COR-L47 (cell line): Measurements from ENCODE around the gene RAP1GAP2.

Source experiments
- DNase-seq: peaks from one replicate; lab custom pipeline; 2025; lab: John Stamatoyannopoulos, UW

RAP1GAP2 gene

DNA sequence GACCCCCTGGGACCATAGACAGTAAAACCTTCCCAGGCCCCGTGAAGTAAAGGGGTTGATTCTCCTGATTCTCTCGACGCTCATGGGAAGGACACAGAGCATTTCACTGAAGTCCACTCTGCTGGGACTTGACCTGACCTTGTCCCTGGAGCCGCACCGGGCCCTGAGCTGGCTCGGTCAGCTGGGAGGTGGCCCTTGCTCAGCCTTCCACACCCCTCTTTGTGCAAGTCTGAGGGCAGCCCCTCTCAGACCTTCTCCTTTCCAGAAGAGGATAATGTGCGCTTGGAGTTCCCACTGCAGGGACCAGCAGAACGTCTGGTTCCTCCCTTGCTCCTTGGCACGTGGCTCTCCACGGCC lies 115.5 kb downstream of the RAP1GAP2 start:
- no peak for DNase-seq

DNA sequence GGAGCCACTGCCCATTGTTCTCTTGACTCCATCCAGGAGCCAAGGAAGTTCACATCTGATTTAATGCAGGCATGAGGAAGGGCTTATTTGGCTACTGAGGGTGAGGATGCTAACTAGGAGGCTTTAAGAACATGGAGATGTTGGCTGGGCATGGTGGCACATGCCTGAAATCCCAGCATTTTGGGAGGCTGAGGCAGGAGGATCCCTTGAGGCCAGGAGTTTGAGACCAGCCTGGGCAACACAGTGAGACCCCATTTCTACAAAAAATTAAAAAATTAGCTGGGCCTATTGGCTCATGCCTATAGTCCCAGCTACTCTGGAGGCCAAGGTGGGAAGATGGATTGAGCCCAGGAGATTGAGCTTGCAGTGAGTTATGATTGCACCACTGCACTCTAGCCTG lies 116.5 kb downstream of the RAP1GAP2 start:
- DNase-seq: no peak

DNA sequence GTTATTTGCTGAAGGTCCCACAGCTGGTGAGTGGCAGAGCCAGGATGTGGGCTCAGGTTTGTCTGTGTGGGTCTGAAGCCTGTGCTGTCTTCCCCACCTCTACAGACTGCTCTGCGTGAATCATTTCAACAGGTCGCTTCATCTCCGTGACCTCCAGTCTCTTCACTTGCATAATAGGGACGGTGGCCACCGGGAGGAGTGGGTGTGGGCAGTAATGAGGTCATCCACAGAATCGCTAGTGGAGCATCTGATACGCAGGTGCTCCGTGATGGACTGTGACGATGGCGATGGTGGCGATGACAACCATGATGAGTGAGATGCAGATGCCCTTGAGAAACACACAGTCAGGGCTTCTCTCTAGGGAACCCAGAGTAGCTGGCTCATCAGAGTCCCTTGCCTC lies 120.2 kb downstream of the RAP1GAP2 start:
- DNase-seq: no peak

DNA sequence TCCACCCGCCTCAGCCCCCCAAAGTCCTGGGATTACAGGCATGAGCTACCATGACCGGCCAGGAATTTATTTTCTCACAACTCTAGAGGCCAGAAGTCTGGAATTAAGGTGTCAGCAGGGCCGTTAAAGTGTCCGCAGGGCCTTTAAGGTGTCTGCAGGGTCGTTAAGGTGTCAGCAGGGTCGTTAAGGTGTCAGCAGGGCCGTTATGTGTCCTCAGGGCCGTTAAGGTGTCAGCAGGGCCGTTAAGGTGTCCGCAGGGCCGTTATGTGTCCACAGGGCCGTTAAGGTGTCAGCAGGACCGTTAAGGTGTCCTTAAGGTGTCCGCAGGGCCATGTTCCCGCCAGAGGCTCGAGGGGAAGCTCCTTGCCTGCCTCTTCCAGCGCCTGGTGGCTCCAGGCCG lies 125.2 kb downstream of the RAP1GAP2 start:
- no peak for DNase-seq

DNA sequence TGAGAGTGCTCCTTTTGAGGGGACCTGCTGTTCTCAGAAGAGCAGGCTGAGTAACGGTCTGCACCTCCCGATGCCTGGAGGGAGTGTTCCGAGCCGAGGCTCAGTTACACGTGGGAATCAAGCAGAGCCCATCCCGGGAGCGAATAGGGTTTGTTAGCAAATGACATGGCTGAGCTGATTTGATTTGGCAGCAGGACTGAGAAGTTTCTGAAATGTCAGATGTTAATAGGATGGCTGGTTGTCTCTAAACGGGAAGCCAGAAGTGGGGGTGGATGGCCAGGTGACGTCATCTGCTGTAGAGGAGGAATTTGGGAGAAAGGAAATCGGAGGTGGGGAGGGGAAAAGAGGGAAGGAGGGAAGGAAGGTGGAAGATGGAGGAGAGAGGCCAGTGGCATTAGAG lies 128.0 kb downstream of the RAP1GAP2 start:
- no peak for DNase-seq

DNA sequence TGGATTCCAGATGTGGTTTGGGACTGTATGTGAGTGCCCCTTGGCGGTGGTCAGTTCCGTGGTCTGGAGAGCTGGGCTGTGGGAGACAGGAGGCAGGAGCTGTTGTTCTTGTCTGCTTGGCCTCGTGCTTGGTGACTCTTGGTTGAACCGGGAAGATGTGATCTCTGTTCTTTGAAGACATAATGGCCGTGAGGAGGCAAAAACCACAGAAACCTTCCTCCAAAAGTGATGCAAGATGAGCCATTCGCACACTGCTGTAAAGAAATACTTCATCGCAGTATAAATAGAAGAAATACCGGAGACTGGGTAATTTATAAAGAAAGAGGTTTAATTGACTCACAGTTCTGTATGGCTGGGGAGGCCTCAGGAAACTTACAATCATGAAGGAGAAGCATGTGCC lies 128.8 kb downstream of the RAP1GAP2 start:
- DNase-seq: no peak

DNA sequence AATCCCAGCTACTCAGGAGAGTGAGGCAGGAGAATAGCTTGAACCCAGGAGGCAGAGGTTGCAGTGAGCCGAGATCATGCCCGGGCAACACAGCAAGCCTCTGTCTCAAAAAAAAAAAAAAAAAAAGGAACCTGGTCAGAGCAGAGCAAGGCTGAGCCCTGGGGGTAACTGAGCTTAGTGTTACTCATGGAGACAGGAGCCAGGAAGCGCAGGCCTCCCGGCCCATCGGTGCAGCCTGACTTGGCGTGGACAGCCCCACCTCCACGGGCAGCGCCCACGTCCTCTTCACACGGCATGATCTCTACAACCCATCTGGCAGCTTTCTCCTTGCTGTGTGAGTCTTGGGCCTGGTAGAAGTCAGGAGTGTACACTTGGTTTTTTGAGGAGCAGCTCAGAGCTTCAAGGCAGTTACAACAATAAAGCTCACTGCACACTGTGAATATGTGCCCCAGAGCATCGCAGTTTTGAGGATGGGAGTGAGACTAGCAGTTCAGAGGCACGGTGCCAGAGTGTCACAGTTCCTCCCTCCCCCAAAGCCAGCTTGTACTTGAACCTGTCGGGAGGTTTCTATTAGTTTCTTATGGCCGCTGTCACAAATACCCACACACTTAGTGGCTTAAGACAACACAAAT lies 129.9 kb downstream of the RAP1GAP2 start:
- DNase-seq: no peak

DNA sequence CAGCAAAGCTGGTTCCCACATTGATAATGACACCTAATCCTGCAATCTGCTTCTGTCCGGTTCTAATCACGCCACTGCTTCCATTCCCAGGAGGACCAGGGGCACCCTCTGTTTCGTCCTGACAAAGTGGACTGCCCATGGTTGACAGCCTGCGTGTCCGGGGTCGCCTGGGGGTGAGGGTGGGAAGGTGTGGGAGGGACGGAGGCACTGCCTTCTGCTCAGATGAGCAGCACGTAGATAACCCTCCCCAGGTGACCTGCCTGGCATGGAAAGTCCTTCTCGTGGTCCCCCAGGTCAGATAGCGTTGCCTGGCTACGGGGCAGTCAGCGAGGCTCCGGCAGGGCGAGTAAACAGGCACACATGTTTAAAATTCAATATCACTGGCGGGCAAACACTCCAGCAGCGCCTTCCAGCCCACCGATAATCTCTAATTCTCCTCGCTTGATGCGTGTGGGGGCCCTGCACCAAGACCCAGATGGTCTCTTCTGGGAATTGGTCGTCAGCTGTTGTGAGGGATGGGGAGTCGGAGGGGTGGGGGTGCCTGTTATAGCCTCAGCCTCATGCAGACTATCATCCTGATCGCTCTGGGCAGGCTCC lies 132.2 kb downstream of the RAP1GAP2 start:
- DNase-seq: no peak

DNA sequence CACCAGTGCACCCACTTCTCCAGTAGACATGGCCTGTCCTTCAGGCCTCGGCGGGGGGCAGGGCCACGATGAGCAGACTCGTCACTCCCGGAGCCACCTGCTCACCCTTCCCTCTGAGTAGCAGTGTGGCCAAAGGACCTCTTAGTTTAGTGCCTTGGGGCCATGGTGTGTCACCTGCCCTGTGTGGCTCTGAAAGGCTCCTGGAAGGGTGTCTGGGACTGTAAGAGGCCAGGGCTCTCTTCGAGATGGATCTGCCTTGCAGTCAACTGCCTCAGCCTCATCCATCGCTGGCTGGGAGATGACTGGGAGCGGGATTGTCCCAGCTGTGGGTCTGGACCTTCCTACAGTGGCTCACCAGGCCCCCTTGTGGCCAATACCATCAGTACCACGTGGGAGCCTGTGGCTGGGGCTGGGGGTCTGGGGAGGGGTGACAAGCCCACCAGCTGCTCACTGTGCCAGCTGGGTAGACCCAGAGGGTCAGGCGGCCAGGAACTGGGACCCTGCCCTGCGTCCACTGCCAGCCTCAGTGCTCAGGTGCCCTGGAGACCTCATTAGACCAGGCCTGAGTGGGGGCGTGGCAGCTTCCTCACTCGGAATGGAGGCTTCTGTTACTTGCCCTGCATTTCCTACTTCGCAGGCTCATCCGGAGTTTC lies 133.8 kb downstream of the RAP1GAP2 start:
- DNase-seq: no peak

DNA sequence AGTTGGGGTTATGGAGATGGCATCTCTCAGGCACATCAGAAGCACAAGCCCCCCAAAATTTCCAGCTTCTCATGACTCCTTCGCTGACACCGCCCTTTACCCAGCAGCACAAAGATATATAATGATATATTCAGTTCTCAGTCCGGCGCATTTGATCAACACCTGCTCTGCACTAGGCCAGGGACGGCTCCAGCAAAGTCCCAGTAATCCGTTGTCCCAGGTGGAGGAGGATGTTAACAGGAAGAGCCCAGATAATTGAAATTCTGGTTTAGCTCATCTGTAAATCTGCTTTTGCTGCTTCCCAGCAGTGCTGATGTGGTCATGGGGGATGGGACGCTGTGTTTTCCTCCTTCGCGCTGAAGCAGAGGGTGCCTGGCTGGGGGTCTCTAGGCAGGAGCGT lies 135.6 kb downstream of the RAP1GAP2 start:
- DNase-seq: no peak

DNA sequence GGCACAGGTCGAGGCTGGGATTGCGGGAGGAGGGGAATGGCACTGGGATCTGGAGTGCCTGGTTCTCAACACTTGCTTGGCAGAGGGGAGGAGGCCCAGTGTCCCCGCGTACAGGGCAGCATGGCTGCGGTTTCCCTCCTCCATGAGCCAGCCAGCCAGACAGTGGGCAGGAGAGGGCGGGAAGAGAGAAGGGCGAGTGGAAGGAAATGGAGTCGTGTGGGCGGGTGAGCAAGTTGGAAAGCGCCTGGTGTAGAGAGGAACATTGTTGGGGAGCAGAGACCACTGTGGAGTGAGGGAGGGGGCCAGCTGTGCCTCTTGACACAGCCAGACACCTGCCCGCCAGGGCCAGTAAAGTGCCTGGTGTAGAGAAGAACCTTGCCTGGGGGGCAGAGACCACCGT lies 136.7 kb downstream of the RAP1GAP2 start:
- DNase-seq: no peak

DNA sequence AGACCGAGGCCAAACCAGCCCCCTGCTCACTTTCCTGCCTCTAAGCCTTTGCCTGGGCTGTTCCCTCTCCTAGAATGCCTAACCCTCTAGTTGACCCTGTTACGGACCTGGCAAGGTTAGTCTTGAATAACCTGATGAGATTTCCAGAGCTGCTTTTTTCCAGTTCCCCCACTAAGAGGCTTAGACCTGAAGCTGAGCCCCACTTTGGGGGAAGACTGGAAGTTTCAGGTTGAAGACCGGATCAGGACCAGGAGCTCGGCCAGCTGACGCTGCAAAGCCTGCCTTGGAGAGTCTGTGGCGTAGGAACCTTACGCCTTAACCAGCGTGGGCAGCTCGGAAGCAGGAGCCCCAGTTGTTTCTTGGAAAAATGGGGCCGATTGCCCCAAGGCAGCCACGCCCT lies 137.4 kb downstream of the RAP1GAP2 start:
- DNase-seq: no peak

DNA sequence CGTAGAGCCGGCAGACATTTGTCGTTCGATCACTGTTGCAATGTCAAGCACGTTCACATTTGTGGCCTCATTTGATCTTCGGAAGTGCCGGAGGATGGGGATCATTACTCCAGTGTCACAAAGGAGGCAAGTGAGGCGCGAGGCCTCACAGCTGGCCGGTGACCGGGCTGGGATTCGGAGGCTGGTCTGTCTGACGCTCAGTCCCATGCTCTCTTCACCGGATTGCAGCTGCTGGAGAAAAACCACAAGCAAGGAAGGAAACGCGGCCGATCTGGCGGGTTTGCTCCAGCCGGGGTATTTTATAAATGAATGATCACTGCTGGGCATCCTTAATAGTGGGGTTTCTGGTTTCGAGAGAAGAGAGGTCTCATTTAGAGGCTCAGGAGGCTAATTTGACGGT lies 139.4 kb downstream of the RAP1GAP2 start:
- no peak for DNase-seq

DNA sequence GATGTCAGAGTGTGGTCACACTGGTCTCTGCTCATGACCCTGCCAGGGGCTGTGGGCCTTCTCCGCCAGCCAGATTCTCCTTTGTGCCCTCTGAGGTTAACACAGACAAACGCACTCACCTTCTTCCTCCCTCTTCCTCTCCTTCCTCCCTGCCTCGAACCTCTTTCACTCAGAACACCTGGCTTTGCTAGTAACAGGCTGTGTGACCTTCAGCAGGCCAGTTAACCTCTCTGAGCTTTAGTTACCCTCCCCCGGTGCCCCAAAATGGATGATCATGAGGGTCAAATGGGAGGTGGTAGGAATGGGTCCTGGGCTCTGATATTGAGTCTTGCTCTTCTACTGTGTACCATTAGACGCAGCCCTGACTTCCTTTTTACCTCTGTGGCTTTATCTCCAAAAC lies 140.1 kb downstream of the RAP1GAP2 start:
- no peak for DNase-seq

DNA sequence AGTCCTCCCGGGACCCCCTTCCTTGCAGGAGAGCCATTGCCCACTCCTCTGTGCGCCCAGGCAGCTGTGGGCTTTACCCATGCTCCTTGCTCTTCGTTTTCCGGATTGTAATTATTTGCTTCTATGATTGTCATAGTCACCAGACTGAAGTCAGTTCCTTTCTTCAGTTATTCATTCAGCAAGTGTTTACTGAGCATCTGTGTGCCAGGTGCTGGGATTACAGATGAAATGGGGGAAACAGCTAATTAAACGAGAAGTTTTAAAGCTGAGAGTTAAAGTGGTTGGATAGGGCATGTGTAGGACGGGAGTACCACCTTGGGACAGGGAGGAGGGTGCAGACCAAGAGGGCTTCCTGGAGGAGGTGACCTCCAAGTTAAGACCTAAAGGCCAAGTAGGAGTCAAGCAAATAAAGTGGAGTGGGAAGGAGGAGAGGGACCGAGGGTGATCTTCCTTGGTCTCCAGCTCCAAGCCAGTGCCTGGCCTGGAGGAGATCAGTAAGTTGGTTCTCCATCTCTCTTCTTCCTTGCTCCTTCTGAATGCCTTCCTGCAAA lies 140.6 kb downstream of the RAP1GAP2 start:
- DNase-seq: no peak

DNA sequence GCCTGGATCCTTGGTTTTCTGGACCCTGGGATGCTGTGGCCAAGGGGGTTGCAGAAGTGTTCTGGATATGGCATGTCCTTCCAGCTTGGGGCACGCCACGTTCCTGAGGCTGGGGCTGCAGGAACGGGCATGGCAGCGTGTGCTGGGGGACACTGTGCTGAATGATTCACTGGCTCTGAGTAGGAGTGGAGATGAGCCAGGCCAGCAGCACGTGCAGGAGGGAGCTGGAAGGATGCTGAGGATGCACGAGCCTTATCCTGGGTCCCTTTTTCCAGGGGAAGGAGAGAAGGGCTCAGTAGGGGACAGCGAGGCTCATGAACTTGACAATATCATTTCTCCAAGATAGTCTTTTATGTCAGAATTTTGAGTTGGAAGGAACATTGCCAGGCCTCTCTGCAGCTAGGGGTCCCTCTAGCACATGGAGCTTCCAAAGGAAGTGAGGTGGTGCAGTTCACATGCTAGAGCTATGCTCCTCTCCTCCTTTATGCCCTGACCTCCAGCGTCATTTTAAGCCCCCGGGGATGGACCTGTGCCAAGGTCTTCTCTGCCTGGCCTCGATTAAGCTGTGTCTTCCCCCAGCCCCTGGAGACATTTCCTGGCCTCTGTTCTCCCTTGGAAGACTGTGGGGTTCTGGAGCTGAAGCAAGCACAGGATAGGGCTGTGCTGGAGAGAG lies 141.2 kb downstream of the RAP1GAP2 start:
- DNase-seq: no peak

DNA sequence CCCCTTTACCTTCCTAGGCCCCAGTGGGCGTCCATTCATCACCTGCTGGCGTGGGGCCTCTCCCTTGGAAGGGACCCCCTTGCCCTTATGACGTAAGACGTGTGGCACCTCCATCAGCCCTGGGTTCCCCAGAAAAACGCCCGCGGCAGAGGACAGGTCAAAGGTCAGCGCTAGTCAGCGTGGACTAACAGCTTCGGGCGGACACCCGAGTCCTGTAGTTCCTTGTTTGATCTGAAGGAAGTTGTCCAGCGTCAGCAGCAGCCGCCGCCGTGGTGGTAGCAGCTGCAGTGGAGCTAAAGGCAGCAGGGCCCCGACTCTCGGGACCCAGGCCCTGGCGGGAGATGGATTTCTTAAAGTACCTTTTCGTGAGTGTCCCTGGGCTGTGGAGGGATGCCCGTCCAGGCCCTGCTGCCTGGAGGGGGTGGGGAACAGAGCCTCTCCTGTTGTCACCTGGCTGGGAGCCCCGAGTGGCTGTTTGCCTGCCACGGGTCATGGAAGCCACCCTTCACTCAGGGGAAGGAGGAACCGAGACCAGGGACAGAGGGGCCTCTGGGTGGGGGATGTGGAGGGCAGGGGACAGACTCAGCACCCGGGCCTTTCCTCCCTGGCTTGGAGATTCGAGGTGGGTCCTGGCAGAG lies 143.6 kb downstream of the RAP1GAP2 start:
- no peak for DNase-seq

DNA sequence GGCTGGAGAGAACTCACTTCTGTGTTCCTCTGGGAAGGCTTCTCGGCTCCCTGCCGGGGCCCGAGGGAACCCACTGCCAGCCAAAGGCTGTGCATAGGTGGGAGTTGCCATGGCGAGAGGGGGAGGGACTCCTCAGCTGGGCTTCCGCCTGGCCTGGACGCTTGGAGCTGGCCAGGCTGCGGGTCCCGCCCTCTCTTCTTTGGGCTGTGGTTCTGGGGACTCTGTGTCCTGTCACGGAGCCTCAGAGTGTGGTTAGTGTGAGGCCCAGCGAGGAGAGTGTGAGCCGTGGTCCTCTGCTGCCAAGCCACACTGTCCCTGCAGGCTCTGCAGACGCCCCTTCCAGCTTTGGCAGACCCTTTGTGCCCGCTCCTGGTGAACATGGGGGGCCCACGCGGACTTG lies 144.1 kb downstream of the RAP1GAP2 start:
- no peak for DNase-seq

DNA sequence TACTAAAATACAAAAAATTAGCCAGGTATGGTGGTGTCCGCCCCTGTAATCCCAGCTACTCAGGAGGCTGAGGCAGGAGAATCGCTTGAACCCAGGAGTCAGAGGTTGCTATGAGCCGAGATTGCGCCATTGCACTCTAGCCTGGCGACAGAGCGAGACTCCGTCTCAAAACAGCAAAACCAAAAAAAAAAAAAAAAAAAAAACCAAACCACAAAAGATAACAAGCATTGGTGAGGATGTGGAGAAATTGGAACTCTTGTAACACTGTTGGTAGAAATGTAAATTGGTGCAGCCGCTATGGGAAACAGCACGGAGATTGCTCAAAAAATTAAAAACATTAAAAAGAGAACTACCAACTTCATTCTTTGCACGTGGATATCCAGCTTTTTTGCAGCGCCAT lies 147.7 kb downstream of the RAP1GAP2 start:
- DNase-seq: no peak

DNA sequence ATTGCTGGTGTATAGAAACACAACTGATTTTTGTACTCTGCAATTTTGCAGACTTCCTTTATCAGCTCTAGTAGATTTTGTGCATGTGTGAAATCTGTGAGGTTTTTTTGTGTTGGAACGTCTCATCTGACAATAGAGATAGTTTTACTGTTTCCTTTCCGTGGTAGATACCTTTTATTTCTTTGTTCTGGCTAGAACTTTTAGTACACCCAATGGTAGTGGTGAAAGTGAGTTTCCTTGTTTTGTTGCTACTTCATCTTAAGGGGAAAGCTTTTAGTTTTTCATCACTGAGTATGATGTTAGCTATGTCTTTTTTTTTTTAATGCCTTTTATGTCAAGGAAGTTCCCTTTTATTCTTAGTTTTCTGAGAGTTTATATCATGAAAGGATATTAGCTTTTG lies 149.1 kb downstream of the RAP1GAP2 start:
- no peak for DNase-seq

DNA sequence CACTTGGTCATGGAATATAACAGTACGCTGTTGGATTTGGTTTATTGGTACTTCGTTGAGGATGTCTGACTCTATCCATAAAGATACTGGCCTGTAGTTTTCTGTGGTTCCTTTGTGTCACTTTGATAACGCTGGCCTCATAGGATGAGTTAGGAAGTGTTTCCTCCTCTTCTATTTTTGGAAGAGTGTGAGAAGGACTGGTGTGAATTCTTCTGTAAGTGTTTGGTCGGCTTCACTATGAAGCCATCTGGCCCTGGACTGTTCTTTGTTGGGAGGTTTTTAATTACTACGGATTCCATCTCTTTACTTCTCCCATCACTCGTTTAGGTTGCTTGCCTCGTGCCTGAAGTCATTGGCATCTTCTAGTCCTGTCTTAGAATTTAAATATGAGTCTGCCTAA lies 149.9 kb downstream of the RAP1GAP2 start:
- DNase-seq: no peak

DNA sequence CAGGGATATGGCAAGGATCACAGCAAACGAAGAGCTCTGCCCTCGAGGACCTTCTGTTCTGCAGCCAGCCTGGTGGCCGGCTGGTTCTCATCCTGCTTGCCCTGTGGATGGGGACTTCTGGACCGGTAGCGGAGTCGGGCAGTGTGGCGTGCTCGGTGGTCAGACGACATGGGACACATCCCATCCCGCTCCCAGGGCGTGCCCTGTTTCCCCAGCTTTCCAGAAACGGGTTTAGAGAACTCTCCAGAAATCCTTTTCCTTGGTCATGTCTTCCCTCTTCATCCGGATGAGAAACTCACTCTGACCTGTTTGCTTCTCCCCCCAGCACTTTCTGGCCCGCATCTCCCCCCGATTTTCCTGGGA lies 151.3 kb downstream of the RAP1GAP2 start:
- no peak for DNase-seq
